Activated naive CD4-positive, alpha-beta T cell treated with anti-CD3 and anti-CD28 coated beads, Interleukin-2, amount 50 U/mL, for 24 hours (primary cell): Measurements from ENCODE around the gene TMEM214.
A peak's percentile ranks its signal among the peaks of the same experiment; 100 is the strongest.

Experiments used
- H3K27ac Mint-ChIP-seq: one replicate; pipeline ENCODE4 v1.8.0; 2021; ENCODE audit warnings: mild to moderate bottlenecking, mixed read lengths
- H3K27me3 Mint-ChIP-seq: one replicate; pipeline ENCODE4 v1.8.0; 2021; ENCODE audit warnings: mixed read lengths
- H3K36me3 Mint-ChIP-seq: one replicate; pipeline ENCODE4 v1.8.0; 2021; ENCODE audit warnings: mixed read lengths
- H3K4me1 Mint-ChIP-seq: one replicate; pipeline ENCODE4 v1.8.0; 2021; ENCODE audit warnings: mixed read lengths
- H3K4me3 Mint-ChIP-seq: one replicate; pipeline ENCODE4 v1.8.0; 2021; ENCODE audit warnings: mild to moderate bottlenecking, mixed read lengths
- H3K9me3 Mint-ChIP-seq: one replicate; pipeline ENCODE4 v1.8.0; 2021; ENCODE audit warnings: mixed read lengths

TMEM214 gene, protein sequence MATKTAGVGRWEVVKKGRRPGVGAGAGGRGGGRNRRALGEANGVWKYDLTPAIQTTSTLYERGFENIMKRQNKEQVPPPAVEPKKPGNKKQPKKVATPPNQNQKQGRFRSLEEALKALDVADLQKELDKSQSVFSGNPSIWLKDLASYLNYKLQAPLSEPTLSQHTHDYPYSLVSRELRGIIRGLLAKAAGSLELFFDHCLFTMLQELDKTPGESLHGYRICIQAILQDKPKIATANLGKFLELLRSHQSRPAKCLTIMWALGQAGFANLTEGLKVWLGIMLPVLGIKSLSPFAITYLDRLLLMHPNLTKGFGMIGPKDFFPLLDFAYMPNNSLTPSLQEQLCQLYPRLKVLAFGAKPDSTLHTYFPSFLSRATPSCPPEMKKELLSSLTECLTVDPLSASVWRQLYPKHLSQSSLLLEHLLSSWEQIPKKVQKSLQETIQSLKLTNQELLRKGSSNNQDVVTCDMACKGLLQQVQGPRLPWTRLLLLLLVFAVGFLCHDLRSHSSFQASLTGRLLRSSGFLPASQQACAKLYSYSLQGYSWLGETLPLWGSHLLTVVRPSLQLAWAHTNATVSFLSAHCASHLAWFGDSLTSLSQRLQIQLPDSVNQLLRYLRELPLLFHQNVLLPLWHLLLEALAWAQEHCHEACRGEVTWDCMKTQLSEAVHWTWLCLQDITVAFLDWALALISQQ

DNA sequence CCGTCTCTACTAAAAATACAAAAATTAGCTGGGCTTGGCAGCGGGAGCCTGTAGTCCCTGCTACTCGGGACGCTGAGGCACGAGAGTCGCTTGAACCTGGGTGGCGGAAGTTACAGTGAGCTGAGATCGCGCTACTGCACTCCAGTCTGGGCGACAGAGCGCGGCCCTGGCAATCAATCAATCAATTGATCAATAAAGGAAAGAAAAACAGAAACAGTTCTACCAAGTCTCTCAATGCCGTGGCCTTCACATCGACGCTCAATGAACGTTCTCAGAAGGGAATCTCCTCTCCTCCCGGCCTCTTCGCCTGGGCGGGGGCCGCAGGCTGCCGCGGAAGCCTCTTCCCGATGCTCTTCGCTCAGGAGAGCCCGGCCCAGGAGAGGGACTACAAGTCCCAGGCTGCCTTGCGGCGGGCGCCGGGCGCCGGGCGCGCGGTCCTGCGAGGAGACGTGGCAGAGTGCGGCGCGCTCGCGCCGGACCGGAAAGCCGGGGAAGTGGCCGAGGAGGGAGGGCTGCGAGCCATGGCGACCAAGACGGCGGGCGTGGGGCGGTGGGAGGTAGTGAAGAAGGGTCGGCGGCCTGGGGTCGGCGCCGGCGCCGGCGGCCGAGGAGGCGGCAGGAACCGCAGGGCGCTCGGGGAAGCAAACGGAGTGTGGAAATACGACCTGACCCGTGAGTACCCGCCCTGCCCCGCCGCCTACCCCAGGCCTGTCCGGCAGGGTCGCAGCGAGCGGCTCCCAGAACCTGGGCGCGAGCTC, at the start of gene TMEM214:
TSS of gene TMEM214 (plus strand) at position 471 of the 758 bp plus-strand sequence. CDS start at position 522, 51 bp downstream.
- Mint-ChIP-seq H3K4me3 (peak within 1 kb of the TSS; percentile 93), H3K27ac (peak within 1 kb of the TSS; percentile 91), H3K36me3 (peaks cover 6% of the 10 kb centered on the region), H3K4me1 (peaks cover 40% of the 10 kb centered on the region), H3K27me3 (no peaks in the 10 kb centered on the region), H3K9me3 (no peaks in the 10 kb centered on the region)

DNA sequence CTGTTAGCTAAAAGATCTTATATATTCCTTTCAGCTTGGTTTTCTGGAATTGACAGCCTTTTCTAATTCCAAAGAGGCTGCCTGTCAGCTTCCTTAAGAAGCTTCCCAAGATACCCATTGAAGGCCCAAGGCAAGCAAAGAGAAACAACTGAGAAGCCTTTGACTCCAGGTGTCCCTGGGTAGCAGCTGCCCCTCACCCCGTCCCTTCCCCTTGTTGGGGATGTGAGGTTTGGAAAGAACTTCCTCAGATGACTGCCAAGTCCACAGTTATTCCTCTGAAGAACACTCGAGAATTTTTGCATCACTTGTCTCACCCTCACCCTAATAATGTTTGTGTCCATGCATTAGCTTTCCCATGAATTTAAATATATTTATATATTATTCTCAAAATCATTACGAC, 49.0 kb upstream of the TMEM214 start:
- Mint-ChIP-seq H3K27ac (no peak overlapping the region), H3K4me3 (no peak overlapping the region), H3K27me3 (no peaks in the 10 kb centered on the region), H3K9me3 (no peaks in the 10 kb centered on the region), H3K36me3 (no peaks in the 10 kb centered on the region), H3K4me1 (no peaks in the 10 kb centered on the region)

DNA sequence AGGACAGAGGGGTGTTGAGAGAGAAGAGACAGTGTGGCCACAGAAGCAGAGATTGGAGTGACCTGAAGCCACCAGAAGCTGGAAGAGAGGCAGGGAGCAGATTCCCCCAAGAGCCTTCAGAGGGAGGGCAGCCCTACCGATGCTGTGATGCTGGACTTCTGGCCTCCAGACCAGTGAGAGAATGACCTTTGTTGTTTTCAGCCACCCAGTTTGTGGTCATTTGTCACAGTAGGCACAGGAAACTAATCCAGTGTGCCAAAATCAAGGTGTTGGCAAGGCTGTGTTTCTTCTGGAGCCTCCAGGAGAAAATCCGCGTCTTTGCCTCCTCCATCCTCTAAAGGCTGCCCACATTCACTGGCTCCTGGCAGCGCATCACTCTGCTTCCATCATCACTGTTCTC, 47.0 kb upstream of the TMEM214 start:
- no peak overlapping the region for H3K27ac Mint-ChIP-seq
- no peak overlapping the region for H3K4me3 Mint-ChIP-seq
- H3K36me3 Mint-ChIP-seq: no peaks in the 10 kb centered on the region
- H3K27me3 Mint-ChIP-seq: no peaks in the 10 kb centered on the region
- H3K9me3 Mint-ChIP-seq: no peaks in the 10 kb centered on the region
- H3K4me1 Mint-ChIP-seq: no peaks in the 10 kb centered on the region

DNA sequence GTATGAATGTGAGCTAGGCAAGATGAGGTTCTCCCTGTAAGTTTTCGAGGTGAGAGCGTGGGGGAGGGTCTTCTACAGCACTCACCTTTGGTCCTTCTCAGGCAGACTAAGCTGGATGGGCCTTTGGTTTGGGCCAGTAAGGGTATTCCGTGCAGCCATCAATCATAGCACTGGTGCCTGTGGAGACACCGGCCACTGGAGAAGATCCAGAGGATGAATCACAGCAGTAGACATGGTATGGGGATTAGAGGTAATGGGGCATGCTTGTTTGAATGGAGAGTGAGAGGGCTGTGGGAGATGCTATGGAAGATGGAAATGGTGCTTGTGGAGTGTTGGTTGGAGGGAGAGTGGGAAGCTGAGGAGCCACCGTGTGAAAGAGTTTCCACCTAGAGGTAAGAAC, 46.2 kb upstream of the TMEM214 start:
- no peaks in the 10 kb centered on the region for H3K27me3 Mint-ChIP-seq
- H3K9me3 Mint-ChIP-seq: no peaks in the 10 kb centered on the region
- no peaks in the 10 kb centered on the region for H3K36me3 Mint-ChIP-seq
- no peak overlapping the region for H3K4me3 Mint-ChIP-seq
- H3K27ac Mint-ChIP-seq: no peak overlapping the region
- no peaks in the 10 kb centered on the region for H3K4me1 Mint-ChIP-seq

DNA sequence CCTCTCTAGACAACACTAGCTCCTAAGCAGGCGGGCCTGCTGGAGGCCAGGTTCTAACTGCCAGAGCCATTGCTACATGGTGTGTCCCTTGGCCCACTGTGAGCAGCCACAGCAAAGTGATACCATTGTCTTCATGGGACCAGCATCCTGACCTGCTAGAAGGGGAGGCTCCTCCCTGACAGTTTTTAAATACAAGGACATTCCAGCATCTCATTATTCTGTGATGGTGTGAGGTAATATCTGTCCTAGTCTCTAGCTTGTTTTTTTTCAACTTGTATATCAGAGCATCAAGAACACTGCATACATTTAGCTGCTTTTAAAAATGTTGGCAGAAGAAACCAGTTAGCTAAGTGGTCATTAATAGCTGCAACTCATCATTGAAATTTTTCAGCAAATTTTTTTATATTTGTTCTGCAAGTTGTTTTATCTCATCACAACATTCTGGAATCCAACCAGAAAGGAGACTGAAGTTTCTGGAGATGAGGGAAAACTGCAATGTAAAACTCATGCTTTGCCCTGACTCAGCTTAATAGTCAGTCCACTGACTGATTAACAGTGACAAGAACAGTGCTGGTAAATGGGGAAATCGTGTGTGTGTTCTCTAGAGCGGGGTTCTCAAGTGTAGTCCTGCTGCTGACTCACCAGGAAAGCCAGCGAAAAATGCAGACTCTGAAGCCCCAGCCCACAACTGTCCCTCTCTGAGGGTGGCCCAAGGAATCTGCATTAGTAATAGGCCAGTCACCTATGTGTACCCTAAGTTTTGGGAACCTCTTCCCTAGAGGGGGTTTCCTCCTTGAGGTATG, 44.5 kb upstream of the TMEM214 start:
- H3K27me3 Mint-ChIP-seq: no peaks in the 10 kb centered on the region
- no peaks in the 10 kb centered on the region for H3K4me1 Mint-ChIP-seq
- H3K9me3 Mint-ChIP-seq: no peaks in the 10 kb centered on the region
- no peak overlapping the region for H3K27ac Mint-ChIP-seq
- H3K4me3 Mint-ChIP-seq: no peak overlapping the region
- no peaks in the 10 kb centered on the region for H3K36me3 Mint-ChIP-seq

DNA sequence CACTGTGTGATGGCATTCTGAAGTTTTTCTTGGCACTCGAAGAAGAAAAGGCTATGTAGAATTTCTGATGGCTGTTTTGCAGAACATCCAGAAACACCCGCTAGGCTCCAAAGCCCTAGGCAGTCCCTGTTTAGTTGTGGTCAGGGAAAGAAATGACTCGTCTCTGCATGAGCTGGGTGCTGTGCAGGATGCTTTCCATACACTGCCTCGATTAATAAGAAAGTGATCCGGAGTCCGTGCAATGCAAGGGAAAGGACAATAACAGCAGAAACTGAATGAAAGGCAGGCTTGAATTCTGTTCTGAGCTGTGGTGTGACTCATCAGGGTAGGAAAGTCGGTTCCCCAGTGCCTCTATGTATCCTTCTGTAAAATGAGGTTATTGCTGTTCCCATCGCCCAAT, 43.6 kb upstream of the TMEM214 start:
- Mint-ChIP-seq H3K4me3 (no peak overlapping the region), H3K27ac (no peak overlapping the region), H3K27me3 (no peaks in the 10 kb centered on the region), H3K36me3 (no peaks in the 10 kb centered on the region), H3K4me1 (no peaks in the 10 kb centered on the region), H3K9me3 (no peaks in the 10 kb centered on the region)

DNA sequence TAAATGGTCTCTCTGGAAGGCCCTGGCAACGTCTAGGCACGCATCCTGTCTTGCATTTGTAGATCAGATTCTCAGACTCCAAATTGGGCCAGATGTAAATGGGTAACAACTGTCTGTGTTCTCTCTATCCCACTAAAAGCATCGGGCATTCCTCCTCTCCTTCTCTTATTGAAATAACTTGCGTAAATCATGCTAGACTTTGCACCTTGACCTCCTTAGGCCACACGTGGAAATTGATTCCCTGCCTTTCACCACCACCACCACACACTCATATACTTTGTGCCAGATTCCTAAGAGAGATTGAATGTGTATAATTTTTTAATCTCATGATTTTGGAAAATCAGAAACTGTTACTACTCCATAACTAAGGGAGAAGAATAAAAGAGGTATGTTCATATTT, 41.0 kb upstream of the TMEM214 start:
- Mint-ChIP-seq H3K4me3 (no peak overlapping the region), H3K36me3 (no peaks in the 10 kb centered on the region), H3K9me3 (no peaks in the 10 kb centered on the region), H3K27ac (no peak overlapping the region), H3K4me1 (no peaks in the 10 kb centered on the region), H3K27me3 (no peaks in the 10 kb centered on the region)

DNA sequence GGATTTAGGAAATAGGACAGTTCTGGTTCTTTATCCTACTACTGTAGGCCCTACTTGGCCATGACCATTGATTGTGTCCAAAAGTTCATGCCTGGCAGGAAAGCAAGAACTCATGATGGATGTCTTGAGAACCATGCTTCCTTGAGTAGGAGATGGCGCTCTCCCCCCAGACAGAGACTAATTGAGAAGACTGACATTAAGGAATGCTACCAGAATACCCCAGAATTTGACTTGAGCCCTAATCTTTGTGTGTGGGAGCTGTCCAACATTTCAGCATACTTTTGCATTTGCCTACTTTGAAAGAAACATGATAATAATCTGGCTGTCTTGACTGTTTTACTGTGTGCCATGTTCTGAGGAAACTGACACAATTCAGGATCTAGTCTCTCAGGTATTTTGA, 39.0 kb upstream of the TMEM214 start:
- H3K36me3 Mint-ChIP-seq: no peaks in the 10 kb centered on the region
- H3K9me3 Mint-ChIP-seq: no peaks in the 10 kb centered on the region
- H3K4me3 Mint-ChIP-seq: no peak overlapping the region
- no peaks in the 10 kb centered on the region for H3K4me1 Mint-ChIP-seq
- no peak overlapping the region for H3K27ac Mint-ChIP-seq
- H3K27me3 Mint-ChIP-seq: no peaks in the 10 kb centered on the region

DNA sequence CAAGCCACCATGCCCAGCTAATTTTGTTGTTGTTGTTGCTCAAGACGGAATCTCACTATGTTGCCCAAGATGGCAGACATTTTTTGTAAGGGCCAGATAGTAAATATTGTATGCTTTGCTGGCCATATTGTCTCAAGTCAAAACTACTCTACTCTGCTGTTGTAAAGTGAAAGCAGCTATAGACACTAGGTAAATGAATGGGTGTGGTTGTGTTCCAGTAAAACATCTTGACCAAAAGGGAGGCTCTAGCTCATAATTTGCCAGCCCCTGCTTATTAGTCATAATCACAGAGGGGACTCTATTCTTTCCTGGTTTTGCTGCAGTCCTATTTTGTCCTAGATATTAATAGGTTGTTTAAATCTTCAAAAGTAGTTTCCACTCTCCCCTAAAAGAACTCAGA, 37.8 kb upstream of the TMEM214 start:
- Mint-ChIP-seq H3K36me3 (no peaks in the 10 kb centered on the region), H3K9me3 (no peaks in the 10 kb centered on the region), H3K27ac (no peak overlapping the region), H3K27me3 (no peaks in the 10 kb centered on the region), H3K4me1 (no peaks in the 10 kb centered on the region), H3K4me3 (no peak overlapping the region)

DNA sequence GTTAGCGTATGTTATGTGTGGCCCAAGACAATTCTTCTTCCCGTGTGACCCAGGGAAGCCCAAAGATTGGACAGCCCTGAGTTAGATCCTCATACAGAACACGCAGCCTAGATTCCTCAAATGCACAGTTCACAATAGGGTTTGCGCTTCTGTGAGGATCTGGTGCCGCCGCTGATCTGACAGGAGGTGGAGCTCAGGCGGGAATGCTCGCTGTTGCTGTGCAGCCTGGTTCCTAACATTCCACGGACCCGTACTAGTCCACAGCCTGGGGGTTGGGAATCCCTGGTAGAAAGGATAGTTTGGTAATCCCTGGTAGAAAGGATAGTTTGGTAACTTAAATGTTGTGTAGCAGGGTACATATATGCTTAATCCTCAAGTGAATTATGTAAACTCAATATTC, 35.4 kb upstream of the TMEM214 start:
- Mint-ChIP-seq H3K4me1 (no peaks in the 10 kb centered on the region), H3K4me3 (no peak overlapping the region), H3K27me3 (no peaks in the 10 kb centered on the region), H3K27ac (no peak overlapping the region), H3K9me3 (no peaks in the 10 kb centered on the region), H3K36me3 (no peaks in the 10 kb centered on the region)

DNA sequence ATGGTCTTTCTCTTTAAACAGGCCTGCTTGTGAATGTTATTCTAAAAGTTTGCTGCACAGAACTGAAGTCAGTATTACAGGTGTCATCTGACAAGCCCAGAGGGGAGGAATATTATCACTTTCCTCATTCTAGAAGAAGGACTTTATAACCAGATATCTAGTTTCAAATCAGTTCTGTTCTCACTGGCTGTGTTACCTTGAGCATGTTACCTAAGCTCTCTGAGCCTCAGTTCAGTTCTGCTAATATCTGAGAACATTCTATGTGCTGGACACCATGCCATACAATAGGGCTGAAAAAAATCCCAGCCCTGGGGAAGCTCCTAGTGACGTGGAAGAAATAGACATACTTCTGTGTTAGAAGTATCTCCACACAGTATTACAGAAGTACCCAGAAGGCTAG, 34.4 kb upstream of the TMEM214 start:
- H3K4me3 Mint-ChIP-seq: no peak overlapping the region
- H3K36me3 Mint-ChIP-seq: no peaks in the 10 kb centered on the region
- no peak overlapping the region for H3K27ac Mint-ChIP-seq
- H3K4me1 Mint-ChIP-seq: no peaks in the 10 kb centered on the region
- H3K27me3 Mint-ChIP-seq: no peaks in the 10 kb centered on the region
- H3K9me3 Mint-ChIP-seq: no peaks in the 10 kb centered on the region

DNA sequence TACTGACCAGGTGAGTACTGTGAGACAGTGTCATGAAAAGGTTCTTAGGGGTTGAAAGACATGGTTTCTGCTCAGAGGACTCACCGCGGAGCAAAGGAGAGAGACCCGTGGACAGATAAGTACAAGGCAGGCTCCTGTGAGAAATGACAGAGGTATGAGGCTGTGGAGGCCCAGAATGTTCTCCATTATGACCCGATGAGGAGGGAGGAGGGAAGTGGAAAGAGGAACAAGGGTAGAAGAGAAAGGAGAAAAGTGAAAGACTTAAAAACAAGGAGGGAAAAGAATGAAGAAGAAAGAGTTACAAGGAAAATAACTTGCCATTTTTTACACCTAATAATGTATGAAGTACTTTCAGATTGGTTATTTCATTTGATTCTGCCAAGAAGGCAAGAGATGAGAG, 32.5 kb upstream of the TMEM214 start:
- Mint-ChIP-seq H3K4me3 (no peak overlapping the region), H3K27ac (no peak overlapping the region), H3K36me3 (no peaks in the 10 kb centered on the region), H3K27me3 (no peaks in the 10 kb centered on the region), H3K9me3 (no peaks in the 10 kb centered on the region), H3K4me1 (no peaks in the 10 kb centered on the region)

DNA sequence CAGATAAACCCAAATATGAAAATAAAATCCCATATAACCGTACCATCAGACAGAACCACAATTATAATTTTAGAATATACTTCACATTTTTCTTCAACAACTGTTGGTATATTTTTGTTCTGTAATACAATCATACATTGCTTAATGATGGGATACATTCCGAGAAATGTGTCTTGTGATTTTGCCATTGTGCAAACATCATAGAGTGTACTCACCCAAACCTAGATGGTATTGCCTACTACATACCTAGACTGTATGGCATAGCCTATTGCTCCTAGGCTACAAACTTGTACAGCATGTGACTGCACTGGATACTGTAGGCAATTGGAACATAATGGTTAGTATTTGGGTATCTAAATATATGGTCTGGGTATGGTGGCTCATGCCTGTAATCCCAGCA, 31.8 kb upstream of the TMEM214 start:
- no peaks in the 10 kb centered on the region for H3K4me1 Mint-ChIP-seq
- H3K4me3 Mint-ChIP-seq: no peak overlapping the region
- no peaks in the 10 kb centered on the region for H3K36me3 Mint-ChIP-seq
- no peaks in the 10 kb centered on the region for H3K9me3 Mint-ChIP-seq
- H3K27me3 Mint-ChIP-seq: no peaks in the 10 kb centered on the region
- no peak overlapping the region for H3K27ac Mint-ChIP-seq

DNA sequence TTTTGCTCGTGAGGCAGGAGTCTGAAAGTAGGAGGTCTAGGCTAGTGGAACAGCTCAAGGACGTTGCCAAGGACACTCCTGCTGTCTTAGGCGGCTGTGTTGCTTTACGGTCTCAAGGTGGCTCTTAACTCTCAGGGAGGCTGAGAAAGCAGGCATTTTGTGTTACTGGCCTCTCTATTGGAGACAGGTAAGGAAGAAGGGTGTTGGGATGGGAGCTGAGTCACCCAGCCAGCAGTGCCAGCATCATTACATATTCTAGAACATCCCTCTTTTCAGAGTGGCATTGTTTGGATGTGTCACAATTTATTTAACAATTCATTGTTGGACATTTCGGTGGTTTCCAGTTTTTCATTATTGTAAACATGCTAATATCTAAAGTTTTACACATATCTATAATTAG, 30.8 kb upstream of the TMEM214 start:
- Mint-ChIP-seq H3K27ac (no peak overlapping the region), H3K36me3 (no peaks in the 10 kb centered on the region), H3K9me3 (no peaks in the 10 kb centered on the region), H3K4me3 (no peak overlapping the region), H3K27me3 (no peaks in the 10 kb centered on the region), H3K4me1 (no peaks in the 10 kb centered on the region)

DNA sequence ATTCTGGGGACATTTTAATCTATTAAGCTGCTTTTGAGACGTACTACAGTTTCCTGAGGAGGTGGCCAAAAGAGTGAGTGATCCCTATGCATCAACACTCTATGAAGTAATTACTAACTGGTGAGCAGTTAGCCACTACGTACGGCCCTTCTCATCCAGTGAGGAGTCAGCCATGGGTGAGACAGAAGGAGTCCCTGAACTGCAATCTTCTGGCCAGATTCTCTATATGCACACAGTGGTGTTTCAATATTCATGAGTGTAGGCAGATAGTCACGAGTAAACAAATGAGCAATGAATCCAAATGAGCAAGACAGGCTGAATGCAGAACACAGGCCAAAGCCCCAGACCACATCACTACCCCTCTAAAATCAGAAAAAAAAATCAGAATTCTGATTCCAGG, 29.8 kb upstream of the TMEM214 start:
- H3K36me3 Mint-ChIP-seq: no peaks in the 10 kb centered on the region
- H3K27me3 Mint-ChIP-seq: no peaks in the 10 kb centered on the region
- H3K4me3 Mint-ChIP-seq: no peak overlapping the region
- H3K9me3 Mint-ChIP-seq: no peaks in the 10 kb centered on the region
- no peaks in the 10 kb centered on the region for H3K4me1 Mint-ChIP-seq
- H3K27ac Mint-ChIP-seq: no peak overlapping the region
